GM18873 (cell line): ENCODE data around the gene PHB1.

ENCODE experiments used
- ATAC-seq: cut with Tn5 transposase; IDR thresholded peaks from one replicate; pipeline ENCODE4 v1.9.1; 2021; ENCODE audit warnings: mild to moderate bottlenecking, moderate library complexity, moderate number of reproducible peaks; ENCODE audit not compliant: unreplicated experiment, low FRiP score

Gene PHB1

GRCh38 chr17:49414622-49415350, at the start of gene PHB1:
Gene PHB1, minus strand, starts transcription at chr17:49414882. Its CDS starts 1,618 bp downstream, at chr17:49413264.
- peak; percentile 95 for ATAC-seq

DNA sequence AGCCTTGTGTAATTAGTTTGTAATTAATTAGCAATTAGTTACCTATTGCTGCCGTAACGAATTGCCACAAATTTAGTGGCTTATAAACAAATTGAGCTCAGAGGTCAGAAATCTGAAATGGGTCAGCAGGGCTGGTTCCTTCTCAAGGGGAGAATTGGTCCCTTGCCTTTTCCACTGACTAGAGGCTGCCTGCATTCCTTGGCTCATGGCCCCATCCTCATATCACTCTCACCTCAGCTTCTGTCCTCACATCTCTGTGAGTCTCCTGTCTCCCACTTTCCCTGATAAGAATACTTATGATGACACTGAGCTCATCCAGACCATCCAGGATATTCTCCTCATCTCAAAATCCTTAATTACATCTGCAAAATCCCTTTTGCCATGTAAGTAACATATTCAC, 49.4 kb upstream of the PHB1 start:
- ATAC-seq = no peak

- ATAC-seq = no peak
Observed at GRCh38 chr17:49461580-49461979, 46.9 kb upstream of the PHB1 start.

GRCh38 chr17:49460401-49460800, 45.7 kb upstream of the PHB1 start:
- no peak for ATAC-seq

DNA sequence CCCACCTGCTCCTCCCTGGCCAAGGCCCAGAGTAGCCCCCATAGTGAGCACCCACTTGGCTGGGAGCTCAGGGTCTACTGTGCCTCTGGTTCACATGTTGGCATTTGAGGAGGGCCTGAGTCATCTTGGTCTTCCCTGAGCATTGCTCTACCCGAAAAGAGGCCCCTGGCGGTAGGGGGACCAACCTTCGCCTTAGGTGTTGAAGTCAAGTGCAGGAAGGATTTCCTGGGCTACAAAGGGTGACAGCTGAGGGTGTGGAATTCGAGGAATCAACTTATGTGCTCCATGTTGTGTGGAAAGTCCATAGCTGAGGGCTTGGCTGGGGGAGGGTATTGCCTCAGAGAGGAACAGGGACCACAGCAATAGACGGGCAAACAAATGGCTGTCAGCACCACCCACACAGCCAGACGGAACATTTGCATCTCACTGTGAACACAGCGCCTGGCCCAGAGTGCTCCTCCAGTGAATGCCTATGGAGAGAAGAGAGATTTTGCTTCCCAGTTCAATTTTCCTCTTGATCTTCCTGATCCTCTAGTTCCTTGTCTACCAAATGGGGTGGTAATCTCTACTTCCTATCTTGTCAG, 44.8 kb upstream of the PHB1 start:
- ATAC-seq = no peak

DNA sequence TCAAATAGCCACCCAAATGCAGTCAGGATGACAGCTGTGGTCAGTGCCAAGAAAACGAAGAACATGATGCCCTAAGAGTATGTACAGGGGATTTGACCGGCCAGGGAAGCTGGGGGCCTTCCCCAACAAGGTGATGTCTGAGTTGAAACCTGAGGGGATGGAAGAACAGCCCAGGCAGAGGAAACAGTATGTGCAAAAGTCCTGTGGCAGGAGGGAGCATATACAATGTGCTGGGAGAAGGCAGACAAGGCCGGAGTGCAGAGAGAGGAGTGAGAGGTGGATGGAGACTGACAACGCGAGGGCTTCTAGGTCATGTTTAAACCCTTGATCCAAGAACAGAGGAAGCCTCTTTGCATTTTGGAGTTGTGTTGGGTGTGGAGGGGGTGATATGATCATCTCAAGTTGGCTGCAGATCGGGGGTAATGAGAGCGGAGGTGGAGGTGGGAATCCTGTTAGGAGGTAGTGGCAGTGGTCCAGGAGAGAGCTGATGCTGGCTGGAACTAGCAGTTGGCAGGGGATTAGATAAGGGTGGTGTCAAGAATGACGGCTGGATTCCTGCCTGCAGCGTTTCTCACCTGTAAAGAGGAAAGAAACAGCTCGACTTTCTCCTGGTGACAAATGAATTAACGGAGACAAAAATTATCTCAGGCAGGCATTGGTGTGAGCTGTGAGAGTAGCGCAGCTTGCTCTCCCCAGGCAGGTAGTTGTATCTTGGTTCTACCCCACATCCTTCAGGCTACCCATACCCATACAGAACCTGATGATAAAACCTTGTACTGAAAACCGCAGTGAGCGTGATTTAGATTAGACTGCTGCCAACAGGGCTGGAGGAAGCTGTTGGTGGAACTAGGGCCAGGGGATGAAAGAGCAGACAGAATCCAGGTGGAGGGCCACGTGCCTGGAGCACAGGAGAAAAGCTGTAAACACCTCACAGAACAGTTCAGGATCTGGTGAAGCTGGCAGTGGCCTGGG, 43.2 kb upstream of the PHB1 start:
- no peak for ATAC-seq

- ATAC-seq = no peak
Observed at GRCh38 chr17:49456183-49456965, 41.7 kb upstream of the PHB1 start.

DNA sequence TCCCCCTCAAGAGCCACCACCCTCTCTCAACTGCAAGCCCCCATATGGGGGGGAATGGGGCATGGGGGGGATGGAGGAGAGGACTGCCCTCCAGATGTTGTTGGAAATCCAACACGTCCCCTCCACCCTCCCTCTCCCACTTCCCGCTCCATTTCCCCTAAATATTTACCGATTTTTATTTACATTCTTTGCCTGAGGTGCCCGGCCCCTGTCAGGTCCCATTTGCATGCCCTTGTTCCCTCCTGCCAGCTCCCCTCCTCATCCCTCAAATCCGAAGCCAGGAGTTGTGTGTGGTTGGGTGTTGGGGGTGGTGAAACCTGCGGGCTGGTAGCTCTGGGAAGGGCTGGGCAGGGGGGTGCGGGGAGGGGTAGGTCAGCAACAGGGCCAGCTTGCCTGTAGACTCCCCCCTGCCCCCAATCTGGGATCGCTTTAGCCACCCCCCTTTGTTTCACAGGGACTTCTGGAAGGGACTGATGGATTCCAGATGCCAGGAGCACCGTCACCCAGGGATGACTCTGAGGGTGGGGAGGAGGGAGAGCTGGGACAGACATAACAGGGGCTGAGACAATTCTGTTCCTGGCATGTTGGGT, 40.7 kb upstream of the PHB1 start:
- ATAC-seq = no peak

DNA sequence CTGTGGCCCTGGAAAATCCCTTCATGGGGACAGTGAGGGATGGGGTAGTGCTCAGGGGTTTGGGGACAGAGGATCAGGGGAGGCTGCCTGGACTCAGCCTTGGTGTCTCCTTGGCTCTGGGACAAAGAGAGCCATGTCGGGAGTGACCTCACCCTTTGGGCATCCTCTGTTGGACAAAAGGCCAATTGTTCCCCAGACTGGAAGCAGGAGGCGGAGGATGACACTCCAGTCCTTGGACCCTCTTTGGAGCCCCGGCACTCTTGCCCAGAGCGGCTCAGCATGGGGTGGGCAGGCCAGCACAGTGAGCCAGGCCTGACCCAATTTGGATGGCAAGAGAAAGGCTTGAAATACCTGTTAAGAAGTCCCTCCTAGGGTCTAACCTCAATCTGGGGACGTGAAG, 39.4 kb upstream of the PHB1 start:
- no peak for ATAC-seq

- no peak for ATAC-seq
Observed at GRCh38 chr17:49452661-49453060, 38.0 kb upstream of the PHB1 start.

DNA sequence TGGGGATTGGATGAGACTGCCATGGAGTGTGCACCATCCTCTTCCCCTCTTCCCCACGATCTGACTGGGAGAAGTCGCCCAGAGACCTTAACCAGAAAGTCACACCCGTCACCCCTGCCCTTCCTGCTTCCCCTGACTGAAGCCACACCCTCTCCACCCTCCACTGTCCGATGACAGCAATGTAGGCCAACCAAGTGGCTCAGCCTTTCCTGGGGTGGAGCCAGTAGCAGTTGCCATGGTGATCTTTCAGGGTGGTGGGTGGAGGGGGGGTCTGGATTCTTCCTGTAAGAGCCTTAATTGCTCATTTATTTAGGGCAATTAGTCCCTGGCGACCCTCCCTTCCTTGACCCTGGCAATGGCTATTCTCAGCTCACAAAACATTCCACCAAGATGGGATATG, 37.5 kb upstream of the PHB1 start:
- no peak for ATAC-seq

GRCh38 chr17:49450735-49451134, 36.1 kb upstream of the PHB1 start:
- ATAC-seq = no peak

GRCh38 chr17:49450181-49450580, 35.5 kb upstream of the PHB1 start:
- no peak for ATAC-seq

- ATAC-seq = no peak
Observed at GRCh38 chr17:49447628-49448302, 33.1 kb upstream of the PHB1 start.

DNA sequence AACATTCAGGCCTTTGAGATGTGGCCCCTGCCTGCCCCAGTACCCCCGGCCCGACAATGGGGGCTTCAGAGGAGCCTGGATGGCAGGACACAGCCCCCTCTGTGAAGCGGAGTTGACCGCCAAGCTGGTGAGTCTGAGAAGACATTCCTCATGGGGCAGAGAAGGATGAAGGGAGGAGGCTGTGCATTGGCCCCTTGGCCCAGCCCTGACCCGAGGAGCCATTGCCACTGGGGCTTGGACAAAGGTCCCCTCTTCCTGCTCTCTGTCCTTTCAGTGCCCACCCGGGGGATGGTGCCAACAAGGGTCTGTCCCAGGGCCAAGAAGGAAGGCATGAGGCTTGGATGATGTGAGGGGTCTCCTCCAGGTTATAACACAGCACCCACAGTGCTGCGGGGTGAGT, 30.9 kb upstream of the PHB1 start:
- no peak for ATAC-seq

DNA sequence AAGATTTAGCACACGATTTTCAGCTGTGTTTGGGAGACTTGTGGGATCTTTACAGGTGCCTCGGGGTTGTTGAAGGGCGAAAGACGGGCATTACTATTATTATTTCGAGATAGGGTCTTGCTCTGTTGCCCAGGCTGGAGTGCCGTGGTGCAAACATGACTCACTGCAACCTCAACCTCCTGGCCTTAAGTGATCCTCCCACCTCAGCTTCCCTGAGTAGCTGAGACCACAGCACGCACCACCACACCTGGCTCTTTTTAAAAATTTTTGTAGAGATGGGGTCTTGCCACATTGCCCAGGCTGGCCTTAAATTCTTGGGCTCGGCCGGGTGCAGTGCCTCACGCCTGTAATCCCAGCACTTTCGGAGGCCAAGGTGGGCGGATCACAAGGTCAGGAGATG, 29.7 kb upstream of the PHB1 start:
- no peak for ATAC-seq

DNA sequence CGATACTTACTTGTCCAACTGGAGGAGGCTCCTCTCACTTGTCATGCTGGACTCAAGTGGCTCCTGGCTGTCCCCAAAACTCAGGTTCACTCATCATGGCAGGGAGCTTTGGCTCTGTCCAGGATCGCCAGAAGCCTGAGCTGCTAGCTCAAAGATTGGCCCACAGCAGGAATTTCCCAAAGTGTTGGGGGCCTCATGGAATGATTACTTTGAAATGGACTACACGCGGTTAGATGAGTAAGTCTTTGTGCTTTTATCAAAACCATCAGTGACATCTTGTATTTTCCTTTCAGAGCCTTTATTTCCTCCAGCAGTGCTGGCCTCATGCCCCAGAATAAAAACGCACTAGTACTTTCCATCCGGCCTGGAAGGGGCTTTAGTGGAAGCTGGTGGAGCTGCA, 29.2 kb upstream of the PHB1 start:
- no peak for ATAC-seq

- no peak for ATAC-seq
Observed at GRCh38 chr17:49442041-49442440, 27.4 kb upstream of the PHB1 start.

DNA sequence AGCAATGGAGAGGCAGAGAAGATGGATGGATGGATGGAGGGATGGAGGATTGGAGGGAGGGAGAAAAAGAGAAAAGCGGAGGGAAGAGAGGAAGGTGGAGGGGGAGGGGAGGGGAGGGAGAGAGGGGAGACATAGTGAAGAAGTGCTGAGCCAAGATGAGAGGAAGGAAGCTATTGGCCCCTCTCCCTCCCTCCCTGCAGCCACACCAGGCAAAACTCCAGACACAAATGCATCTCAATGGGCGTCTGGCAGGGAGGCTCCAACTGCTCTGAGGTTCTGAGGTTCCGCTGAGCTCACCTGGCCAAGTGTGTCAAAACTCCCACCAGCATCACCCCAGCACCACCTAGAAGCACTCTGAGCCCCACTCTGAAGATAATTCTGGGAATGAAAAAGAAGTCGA, 26.9 kb upstream of the PHB1 start:
- no peak for ATAC-seq

DNA sequence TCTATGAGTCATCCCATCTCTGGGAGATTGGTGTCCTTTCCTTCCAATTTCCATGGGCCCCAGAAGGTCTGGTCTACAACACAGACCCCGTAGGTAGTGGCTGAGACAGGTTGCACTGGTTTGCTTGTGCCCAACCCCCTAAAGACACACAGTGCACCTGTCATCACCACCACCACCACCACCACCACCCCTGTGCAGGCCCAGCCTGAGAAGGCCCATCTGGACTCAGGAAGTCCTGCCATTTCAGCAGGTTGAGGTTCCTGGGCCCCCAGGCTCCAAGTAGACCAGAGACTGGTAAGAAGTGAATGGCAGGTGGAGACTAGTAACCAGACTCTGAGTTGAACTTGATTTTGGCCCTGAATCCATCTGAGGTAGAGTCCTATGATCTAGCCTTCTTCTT, 25.9 kb upstream of the PHB1 start:
- ATAC-seq = no peak
